HepG2 (cell line): ENCODE results near the gene KCNJ4. TPM values are rescaled to one million over a fixed set of nuclear protein-coding genes. Genes with fewer than 3 reads are reported as not detected.

Experiments used
- ELF3 ChIP-seq: IDR thresholded peaks from 2 replicates; pipeline ENCODE4 v1.6.1; 2016; ENCODE audit warnings: missing genetic modification reagents, missing compliant biosample characterization
- ELF4 ChIP-seq: sonication (generic); formaldehyde crosslinking; IDR thresholded peaks from 2 replicates; pipeline ENCODE4 v1.5.0; 2020; ENCODE audit warnings: missing genetic modification reagents, mild to moderate bottlenecking, moderate library complexity, borderline replicate concordance
- KDM3A ChIP-seq: IDR thresholded peaks from 2 replicates; pipeline ENCODE4 v1.6.1; 2018; ENCODE audit warnings: low read depth, missing compliant biosample characterization
- MAFK ChIP-seq, 2 experiments: IDR thresholded peaks in 1 of 2; conservative IDR thresholded peaks in 1 of 2; 2 replicates each; pipeline ENCODE4 v1.6.1; 2011; ENCODE audit warnings: improper control_type of control experiment in 2 of 2, low read length in 2 of 2
- POLR2AphosphoS2 ChIP-seq: IDR thresholded peaks from 2 replicates; pipeline ENCODE4 v1.6.1; 2011; ENCODE audit warnings: low read depth, low read length, improper control_type of control experiment
- RAD51 ChIP-seq: fragments of 450-650 bp; IDR thresholded peaks from 2 replicates; pipeline ENCODE4 v1.6.1; 2016; ENCODE audit warnings: borderline replicate concordance
- SAP130 ChIP-seq: IDR thresholded peaks from 2 replicates; pipeline ENCODE4 v1.6.1; 2016; ENCODE audit warnings: low read depth
- ZNF253 ChIP-seq: sonication (generic); formaldehyde crosslinking; IDR thresholded peaks from 2 replicates; pipeline ENCODE4 v1.8.0; 2022; ENCODE audit warnings: mild to moderate bottlenecking, missing genetic modification reagents, borderline replicate concordance
- ZNF326 ChIP-seq: sonication (generic); formaldehyde crosslinking; IDR thresholded peaks from 2 replicates; pipeline ENCODE4 v1.4.0; 2020; ENCODE audit warnings: missing genetic modification reagents, borderline replicate concordance
- ZNF674 ChIP-seq: sonication (generic); formaldehyde crosslinking; IDR thresholded peaks from 2 replicates; pipeline ENCODE4 v1.5.0; 2020; ENCODE audit warnings: low read depth, mild to moderate bottlenecking, missing genetic modification reagents
- ZNF7 ChIP-seq: IDR thresholded peaks from 2 replicates; pipeline ENCODE4 v1.6.1; 2016; ENCODE audit warnings: missing biosample characterization, missing genetic modification reagents
- ZNF766 ChIP-seq: sonication (generic); formaldehyde crosslinking; IDR thresholded peaks from 2 replicates; pipeline ENCODE4 v1.5.0; 2020; ENCODE audit warnings: missing genetic modification reagents, borderline replicate concordance
- polyA plus RNA-seq, 8 experiments: library from polyadenylated mRNA; depleted of rRNA in 3 of 8; stranded (reverse) in 7 of 8; unstranded in 1 of 8; fragments of >200 nt; fragmentation: Illumina TruSeq in 4 of 8; extraction: Trizol in 4 of 8; gene quantifications; 2 replicates each; pipeline versions ENCODE4 v1.2.1 to v1.2.3, GENCODE V29; 2011 to 2016; ENCODE audit warnings: low read depth in 4 of 8, missing spikeins in 1 of 8, mixed read lengths in 1 of 8; ENCODE audit not compliant: insufficient read depth in 1 of 8
- total RNA-seq, 5 experiments: library from RNA; depleted of rRNA; stranded (reverse); fragments of >200 nt; fragmentation: Illumina TruSeq; extraction: Trizol; gene quantifications; 2 replicates each; pipeline ENCODE4 v1.2.3, GENCODE V29; 2016; ENCODE audit warnings: low read depth in 1 of 5
- TF ChIP-seq, protein P1 (sequence below): sonication (generic); formaldehyde crosslinking; IDR thresholded peaks from 2 replicates; pipeline ENCODE4 v1.5.0; 2020; ENCODE audit warnings: missing genetic modification reagents, mild to moderate bottlenecking, borderline replicate concordance
- TF ChIP-seq, protein P2 (sequence below): IDR thresholded peaks from 2 replicates; pipeline ENCODE4 v1.6.1; 2016
- TF ChIP-seq, protein P3 (sequence below): sonication (generic); formaldehyde crosslinking; IDR thresholded peaks from 2 replicates; pipeline ENCODE4 v1.9.0; 2022; ENCODE audit warnings: low read depth, missing genetic modification reagents
- TF ChIP-seq, protein P4 (sequence below): sonication (generic); formaldehyde crosslinking; conservative IDR thresholded peaks from 2 replicates; pipeline ENCODE4 v1.8.0; 2022; ENCODE audit warnings: low read depth, missing genetic modification reagents
- TF ChIP-seq, protein P5 (sequence below): sonication (generic); formaldehyde crosslinking; IDR thresholded peaks from 2 replicates; pipeline ENCODE4 v1.4.0; 2020; ENCODE audit warnings: missing genetic modification reagents
- TF ChIP-seq, protein P6 (sequence below): sonication (generic); formaldehyde crosslinking; IDR thresholded peaks from 2 replicates; pipeline ENCODE4 v1.4.0; 2020; ENCODE audit warnings: missing genetic modification reagents
- TF ChIP-seq, protein P7 (sequence below): IDR thresholded peaks from 2 replicates; pipeline ENCODE4 v1.6.1; 2016; ENCODE audit warnings: mild to moderate bottlenecking, missing biosample characterization, missing genetic modification reagents

KCNJ4 gene
- total and polyA plus RNA-seq, 2 of the 13 experiments (the other 11 are each of a cell fraction or from before 2014, with no cell fraction given) = not detected

DNA sequence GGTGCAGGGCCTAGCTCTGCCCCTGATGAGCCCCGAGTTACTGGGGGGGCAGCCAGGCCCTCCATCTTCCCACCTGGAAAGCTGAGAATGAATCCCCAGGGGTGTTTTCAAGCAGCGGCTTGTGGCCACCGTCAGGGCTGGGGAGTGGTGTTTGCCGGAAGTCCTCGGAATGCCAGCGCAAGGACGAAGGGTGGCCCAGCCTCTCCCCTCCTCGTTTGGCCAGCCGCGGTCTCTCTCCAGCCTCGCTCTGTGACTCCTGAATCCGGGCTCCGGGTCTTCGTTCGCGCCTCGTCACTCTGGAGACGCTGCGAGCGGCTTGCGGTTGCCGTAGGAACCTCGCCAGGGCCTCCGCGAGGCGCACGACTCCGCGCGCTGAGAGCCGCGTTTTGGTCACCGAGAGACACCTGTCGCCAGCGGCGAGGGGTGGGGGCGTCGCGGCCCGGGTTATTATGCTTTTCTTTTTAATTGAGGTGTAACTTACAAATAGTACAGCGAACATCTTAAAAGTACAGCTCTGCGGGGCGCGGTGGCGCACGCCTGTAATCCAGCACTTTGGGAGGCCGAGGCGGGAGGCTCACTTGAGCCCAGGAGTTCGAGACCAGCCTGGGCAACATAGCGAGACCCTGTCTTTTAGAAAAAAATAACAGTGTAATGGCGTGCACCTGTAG, 6.5 kb upstream of the KCNJ4 start (continued):
- no peak for TF ChIP-seq ZNF253 (CRISPR knock-in tag)
- TF ChIP-seq SAP130 (CRISPR knock-in tag) = peak; percentile 86
- TF ChIP-seq, protein P1, sequence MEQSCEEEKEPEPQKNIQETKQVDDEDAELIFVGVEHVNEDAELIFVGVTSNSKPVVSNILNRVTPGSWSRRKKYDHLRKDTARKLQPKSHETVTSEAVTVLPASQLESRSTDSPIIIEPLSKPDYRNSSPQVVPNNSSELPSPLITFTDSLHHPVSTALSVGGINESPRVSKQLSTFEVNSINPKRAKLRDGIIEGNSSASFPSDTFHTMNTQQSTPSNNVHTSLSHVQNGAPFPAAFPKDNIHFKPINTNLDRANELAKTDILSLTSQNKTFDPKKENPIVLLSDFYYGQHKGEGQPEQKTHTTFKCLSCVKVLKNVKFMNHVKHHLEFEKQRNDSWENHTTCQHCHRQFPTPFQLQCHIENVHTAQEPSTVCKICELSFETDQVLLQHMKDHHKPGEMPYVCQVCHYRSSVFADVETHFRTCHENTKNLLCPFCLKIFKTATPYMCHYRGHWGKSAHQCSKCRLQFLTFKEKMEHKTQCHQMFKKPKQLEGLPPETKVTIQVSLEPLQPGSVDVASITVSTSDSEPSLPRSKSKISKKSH = no peak; the same call in 1 of the 2 replicates
- no peak for TF ChIP-seq ZNF7 (CRISPR knock-in tag)
- TF ChIP-seq MAFK (conservative IDR thresholded peaks at IDR 0.05 in 1 of 2, IDR thresholded peaks at IDR 0.05 in 1 of 2; ENCODE audit: low read length in 2 of 2) = no peak
- no peak for TF ChIP-seq POLR2AphosphoS2
- TF ChIP-seq KDM3A (CRISPR knock-in tag) = no peak; the same call in 1 of the 2 replicates
- TF ChIP-seq, protein P2, sequence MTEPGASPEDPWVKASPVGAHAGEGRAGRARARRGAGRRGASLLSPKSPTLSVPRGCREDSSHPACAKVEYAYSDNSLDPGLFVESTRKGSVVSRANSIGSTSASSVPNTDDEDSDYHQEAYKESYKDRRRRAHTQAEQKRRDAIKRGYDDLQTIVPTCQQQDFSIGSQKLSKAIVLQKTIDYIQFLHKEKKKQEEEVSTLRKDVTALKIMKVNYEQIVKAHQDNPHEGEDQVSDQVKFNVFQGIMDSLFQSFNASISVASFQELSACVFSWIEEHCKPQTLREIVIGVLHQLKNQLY (CRISPR knock-in tag) = peak; percentile 39; the same call in 1 of the 2 replicates
- TF ChIP-seq, protein P3, sequence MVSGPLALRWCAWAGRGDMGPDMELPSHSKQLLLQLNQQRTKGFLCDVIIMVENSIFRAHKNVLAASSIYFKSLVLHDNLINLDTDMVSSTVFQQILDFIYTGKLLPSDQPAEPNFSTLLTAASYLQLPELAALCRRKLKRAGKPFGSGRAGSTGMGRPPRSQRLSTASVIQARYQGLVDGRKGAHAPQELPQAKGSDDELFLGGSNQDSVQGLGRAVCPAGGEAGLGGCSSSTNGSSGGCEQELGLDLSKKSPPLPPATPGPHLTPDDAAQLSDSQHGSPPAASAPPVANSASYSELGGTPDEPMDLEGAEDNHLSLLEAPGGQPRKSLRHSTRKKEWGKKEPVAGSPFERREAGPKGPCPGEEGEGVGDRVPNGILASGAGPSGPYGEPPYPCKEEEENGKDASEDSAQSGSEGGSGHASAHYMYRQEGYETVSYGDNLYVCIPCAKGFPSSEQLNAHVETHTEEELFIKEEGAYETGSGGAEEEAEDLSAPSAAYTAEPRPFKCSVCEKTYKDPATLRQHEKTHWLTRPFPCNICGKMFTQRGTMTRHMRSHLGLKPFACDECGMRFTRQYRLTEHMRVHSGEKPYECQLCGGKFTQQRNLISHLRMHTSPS (CRISPR knock-in tag) = no peak
- no peak for TF ChIP-seq ZNF674 (CRISPR knock-in tag)
- peak; percentile 55; the same call in 1 of the 2 replicates for TF ChIP-seq ELF3
- no peak for TF ChIP-seq RAD51
- TF ChIP-seq ELF4 (CRISPR knock-in tag) = no peak
- no peak for TF ChIP-seq ZNF766
- TF ChIP-seq ZNF326 = no peak
- TF ChIP-seq, protein P4, sequence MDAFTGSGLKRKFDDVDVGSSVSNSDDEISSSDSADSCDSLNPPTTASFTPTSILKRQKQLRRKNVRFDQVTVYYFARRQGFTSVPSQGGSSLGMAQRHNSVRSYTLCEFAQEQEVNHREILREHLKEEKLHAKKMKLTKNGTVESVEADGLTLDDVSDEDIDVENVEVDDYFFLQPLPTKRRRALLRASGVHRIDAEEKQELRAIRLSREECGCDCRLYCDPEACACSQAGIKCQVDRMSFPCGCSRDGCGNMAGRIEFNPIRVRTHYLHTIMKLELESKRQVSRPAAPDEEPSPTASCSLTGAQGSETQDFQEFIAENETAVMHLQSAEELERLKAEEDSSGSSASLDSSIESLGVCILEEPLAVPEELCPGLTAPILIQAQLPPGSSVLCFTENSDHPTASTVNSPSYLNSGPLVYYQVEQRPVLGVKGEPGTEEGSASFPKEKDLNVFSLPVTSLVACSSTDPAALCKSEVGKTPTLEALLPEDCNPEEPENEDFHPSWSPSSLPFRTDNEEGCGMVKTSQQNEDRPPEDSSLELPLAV (CRISPR knock-in tag) = no peak
- TF ChIP-seq, protein P5, sequence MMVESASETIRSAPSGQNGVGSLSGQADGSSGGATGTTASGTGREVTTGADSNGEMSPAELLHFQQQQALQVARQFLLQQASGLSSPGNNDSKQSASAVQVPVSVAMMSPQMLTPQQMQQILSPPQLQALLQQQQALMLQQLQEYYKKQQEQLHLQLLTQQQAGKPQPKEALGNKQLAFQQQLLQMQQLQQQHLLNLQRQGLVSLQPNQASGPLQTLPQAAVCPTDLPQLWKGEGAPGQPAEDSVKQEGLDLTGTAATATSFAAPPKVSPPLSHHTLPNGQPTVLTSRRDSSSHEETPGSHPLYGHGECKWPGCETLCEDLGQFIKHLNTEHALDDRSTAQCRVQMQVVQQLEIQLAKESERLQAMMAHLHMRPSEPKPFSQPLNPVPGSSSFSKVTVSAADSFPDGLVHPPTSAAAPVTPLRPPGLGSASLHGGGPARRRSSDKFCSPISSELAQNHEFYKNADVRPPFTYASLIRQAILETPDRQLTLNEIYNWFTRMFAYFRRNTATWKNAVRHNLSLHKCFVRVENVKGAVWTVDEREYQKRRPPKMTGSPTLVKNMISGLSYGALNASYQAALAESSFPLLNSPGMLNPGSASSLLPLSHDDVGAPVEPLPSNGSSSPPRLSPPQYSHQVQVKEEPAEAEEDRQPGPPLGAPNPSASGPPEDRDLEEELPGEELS (CRISPR knock-in tag) = peak; percentile 40; the same call in 1 of the 2 replicates
- TF ChIP-seq, protein P6, sequence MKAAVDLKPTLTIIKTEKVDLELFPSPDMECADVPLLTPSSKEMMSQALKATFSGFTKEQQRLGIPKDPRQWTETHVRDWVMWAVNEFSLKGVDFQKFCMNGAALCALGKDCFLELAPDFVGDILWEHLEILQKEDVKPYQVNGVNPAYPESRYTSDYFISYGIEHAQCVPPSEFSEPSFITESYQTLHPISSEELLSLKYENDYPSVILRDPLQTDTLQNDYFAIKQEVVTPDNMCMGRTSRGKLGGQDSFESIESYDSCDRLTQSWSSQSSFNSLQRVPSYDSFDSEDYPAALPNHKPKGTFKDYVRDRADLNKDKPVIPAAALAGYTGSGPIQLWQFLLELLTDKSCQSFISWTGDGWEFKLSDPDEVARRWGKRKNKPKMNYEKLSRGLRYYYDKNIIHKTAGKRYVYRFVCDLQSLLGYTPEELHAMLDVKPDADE (CRISPR knock-in tag) = no peak
- TF ChIP-seq, protein P7, sequence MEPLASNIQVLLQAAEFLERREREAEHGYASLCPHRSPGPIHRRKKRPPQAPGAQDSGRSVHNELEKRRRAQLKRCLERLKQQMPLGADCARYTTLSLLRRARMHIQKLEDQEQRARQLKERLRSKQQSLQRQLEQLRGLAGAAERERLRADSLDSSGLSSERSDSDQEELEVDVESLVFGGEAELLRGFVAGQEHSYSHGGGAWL (CRISPR knock-in tag) = 0 out of 2 replicates have a peak, but pooled peaks have one; percentile 71
